Caco-2 (cell line): Measurements from ENCODE around the gene NINJ2. TPM values are rescaled to one million over a fixed set of nuclear protein-coding genes. Genes with fewer than 3 reads are reported as not detected.
A peak's percentile ranks its signal among the peaks of the same experiment; 100 is the strongest.

Experiments
- BruUV-seq: library from RNA; stranded (reverse); fragments of 400-500 nt; replicated peaks from 2 replicates; lab custom pipeline; 2021; lab: Mats Ljungman, UMichigan
- CTCF ChIA-PET: fragments of 300-600 bp; sonication (Branson Sonifier 250); formaldehyde crosslinking; loops from one replicate; lab custom pipeline; 2022; ENCODE audit warnings: antibody characterized with exemption; lab: Charles Lee
- POLR2A ChIA-PET: fragments of 300-600 bp; sonication (Branson Sonifier 250); formaldehyde crosslinking; loops from one replicate; lab custom pipeline; 2022; ENCODE audit warnings: antibody characterized with exemption; lab: Charles Lee
- DNase-seq, 2 experiments: peaks; one replicate each; pipeline versions ENCODE4 v3.0.0 to v3.0.0-alpha.2; 2020 to 2022
- H3K27me3 ChIP-seq: replicated peaks from 2 replicates; pipeline ENCODE4 v1.6.0; 2011; ENCODE audit warnings: low read length; ENCODE audit not compliant: control insufficient read depth, insufficient read depth
- H3K36me3 ChIP-seq: 2 replicates; pipeline ENCODE4 v1.5.1; 2011; ENCODE audit warnings: low read length; ENCODE audit not compliant: control insufficient read depth, insufficient read depth
- H3K4me1 ChIP-seq: fragments of 250-450 bp; sonication (Bioruptor Pico); 2 replicates; pipeline ENCODE4 v1.5.1; 2020; ENCODE audit warnings: mild to moderate bottlenecking
- H3K4me3 ChIP-seq: 2 replicates; pipeline ENCODE4 v1.5.1; 2011; ENCODE audit warnings: low read depth, mild to moderate bottlenecking, control low read depth, low read length
- H3K9me3 ChIP-seq: fragments of 250-450 bp; sonication (Bioruptor Pico); 2 replicates; pipeline ENCODE4 v1.5.1; 2020; ENCODE audit warnings: mild to moderate bottlenecking, moderate library complexity
- H3K27ac Mint-ChIP-seq: one replicate; pipeline ENCODE4 v1.8.0; 2022; ENCODE audit warnings: mixed read lengths; ENCODE audit not compliant: unreplicated experiment
- H3K27me3 Mint-ChIP-seq: one replicate; pipeline ENCODE4 v1.8.0; 2022; ENCODE audit warnings: mixed read lengths; ENCODE audit not compliant: insufficient read depth, unreplicated experiment
- H3K36me3 Mint-ChIP-seq: one replicate; pipeline ENCODE4 v1.8.0; 2022; ENCODE audit warnings: mild to moderate bottlenecking, mixed read lengths; ENCODE audit not compliant: insufficient read depth, unreplicated experiment
- H3K4me1 Mint-ChIP-seq: one replicate; pipeline ENCODE4 v1.8.0; 2022; ENCODE audit warnings: low read depth, mixed read lengths; ENCODE audit not compliant: unreplicated experiment
- H3K4me3 Mint-ChIP-seq: one replicate; pipeline ENCODE4 v1.8.0; 2022; ENCODE audit warnings: mild to moderate bottlenecking, moderate library complexity, mixed read lengths; ENCODE audit not compliant: unreplicated experiment
- H3K9me3 Mint-ChIP-seq: one replicate; pipeline ENCODE4 v1.8.0; 2022; ENCODE audit warnings: mixed read lengths; ENCODE audit not compliant: unreplicated experiment
- intact Hi-C: fragments of 100-400 bp; cut with micrococcal nuclease; formaldehyde crosslinking; loops from one replicate; pipeline ENCODE4 v1.10.0; 2022; ENCODE audit not compliant: unreplicated experiment
- total RNA-seq: library from RNA; stranded (reverse); gene quantifications from 2 replicates; pipeline ENCODE4 v1.2.3, GENCODE V29; 2022
- TF ChIP-seq, protein P1 (sequence below), 2 experiments: fragments of 200-600 bp in 1 of 2; IDR thresholded peaks; 1 replicate in 1 of 2; 2 replicates in 1 of 2; pipeline versions ENCODE4 v1.5.1 to v1.8.0; 2011 to 2022; ENCODE audit warnings: antibody characterized with exemption in 1 of 2, control low read depth in 1 of 2, inconsistent platforms in 1 of 2, low read depth in 1 of 2, low read length in 1 of 2, mild to moderate bottlenecking in 1 of 2, moderate library complexity in 1 of 2; ENCODE audit not compliant: insufficient read depth in 1 of 2, severe bottlenecking in 1 of 2, unreplicated experiment in 1 of 2

The NINJ2 gene
- total RNA-seq, 1 experiment from 2014 or later = 7.0 TPM

DNA sequence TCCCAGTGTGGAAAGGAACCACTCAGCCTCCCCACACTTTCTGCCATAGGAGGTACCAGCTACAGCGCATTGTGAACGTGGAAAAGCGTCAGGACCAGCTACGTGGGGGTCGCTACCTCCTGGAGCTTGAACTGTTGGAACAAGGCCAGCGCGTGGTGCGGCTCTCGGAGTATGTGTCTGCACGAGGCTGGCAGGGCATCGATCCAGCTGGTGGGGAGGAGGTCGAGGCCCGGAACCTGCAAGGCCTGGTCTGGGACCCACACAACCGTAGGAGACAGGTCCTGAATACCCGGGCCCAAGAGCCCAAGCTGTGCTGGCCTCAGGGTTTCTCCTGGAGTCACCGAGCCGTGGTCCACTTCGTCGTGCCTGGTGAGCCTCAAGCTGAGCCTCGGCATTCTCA lies 106.7 kb downstream of the NINJ2 start:
- Mint-ChIP-seq H3K36me3 (peaks cover 76% of the 10 kb centered on the region), H3K4me3 (no peak overlapping the region), H3K27ac (no peak overlapping the region), H3K4me1 (peaks cover 18% of the 10 kb centered on the region), H3K9me3 (no peaks in the 10 kb centered on the region), H3K27me3 (no peaks in the 10 kb centered on the region)
- no peak for DNase-seq
- intact Hi-C loops = no loop called here
- CTCF ChIA-PET = no interaction called here
- Histone ChIP-seq H3K4me1 (no peaks in the 10 kb centered on the region), H3K4me3 (no peak overlapping the region), H3K27me3 (no peaks in the 10 kb centered on the region), H3K36me3 (no peaks in the 10 kb centered on the region), H3K9me3 (no peaks in the 10 kb centered on the region)
- BruUV-seq = no TSS peak
- TF ChIP-seq, protein P1, sequence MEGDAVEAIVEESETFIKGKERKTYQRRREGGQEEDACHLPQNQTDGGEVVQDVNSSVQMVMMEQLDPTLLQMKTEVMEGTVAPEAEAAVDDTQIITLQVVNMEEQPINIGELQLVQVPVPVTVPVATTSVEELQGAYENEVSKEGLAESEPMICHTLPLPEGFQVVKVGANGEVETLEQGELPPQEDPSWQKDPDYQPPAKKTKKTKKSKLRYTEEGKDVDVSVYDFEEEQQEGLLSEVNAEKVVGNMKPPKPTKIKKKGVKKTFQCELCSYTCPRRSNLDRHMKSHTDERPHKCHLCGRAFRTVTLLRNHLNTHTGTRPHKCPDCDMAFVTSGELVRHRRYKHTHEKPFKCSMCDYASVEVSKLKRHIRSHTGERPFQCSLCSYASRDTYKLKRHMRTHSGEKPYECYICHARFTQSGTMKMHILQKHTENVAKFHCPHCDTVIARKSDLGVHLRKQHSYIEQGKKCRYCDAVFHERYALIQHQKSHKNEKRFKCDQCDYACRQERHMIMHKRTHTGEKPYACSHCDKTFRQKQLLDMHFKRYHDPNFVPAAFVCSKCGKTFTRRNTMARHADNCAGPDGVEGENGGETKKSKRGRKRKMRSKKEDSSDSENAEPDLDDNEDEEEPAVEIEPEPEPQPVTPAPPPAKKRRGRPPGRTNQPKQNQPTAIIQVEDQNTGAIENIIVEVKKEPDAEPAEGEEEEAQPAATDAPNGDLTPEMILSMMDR (IDR thresholded peaks at IDR 0.05; ENCODE audit: insufficient read depth in 1 of 2, low read depth in 1 of 2, low read length in 1 of 2, severe bottlenecking in 1 of 2, unreplicated experiment in 1 of 2) = no peak
- POLR2A ChIA-PET = no interaction called here

DNA sequence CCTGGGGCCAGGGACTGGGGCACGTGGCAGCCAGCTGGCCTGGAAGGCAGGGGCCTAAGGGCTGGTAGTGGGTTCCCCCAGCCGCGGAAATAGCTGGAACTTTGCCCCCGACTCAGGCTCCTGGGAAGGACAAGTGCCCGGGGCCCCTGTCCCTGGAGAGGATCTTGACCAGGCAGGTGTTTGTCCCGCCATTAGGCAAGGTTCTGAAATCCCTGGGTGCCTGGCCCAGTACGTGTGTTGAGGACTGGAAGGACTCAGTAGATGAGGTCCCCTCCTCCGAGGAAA lies 109.3 kb downstream of the NINJ2 start:
- Mint-ChIP-seq H3K36me3 (peaks cover 66% of the 10 kb centered on the region), H3K4me3 (no peak overlapping the region), H3K27me3 (no peaks in the 10 kb centered on the region), H3K4me1 (peaks cover 18% of the 10 kb centered on the region), H3K9me3 (no peaks in the 10 kb centered on the region), H3K27ac (peak overlapping the region; percentile 18)
- intact Hi-C loops = no loop called here
- TF ChIP-seq, protein P1 (IDR thresholded peaks at IDR 0.05; ENCODE audit: insufficient read depth in 1 of 2, low read depth in 1 of 2, low read length in 1 of 2, severe bottlenecking in 1 of 2, unreplicated experiment in 1 of 2) = no peak
- no peaks in the 10 kb centered on the region for H3K27me3 ChIP-seq
- H3K36me3 ChIP-seq = no peaks in the 10 kb centered on the region
- no peak for DNase-seq
- POLR2A ChIA-PET = no interaction called here
- no peaks in the 10 kb centered on the region for H3K9me3 ChIP-seq
- no peaks in the 10 kb centered on the region for H3K4me1 ChIP-seq
- BruUV-seq = no TSS peak
- H3K4me3 ChIP-seq = no peak overlapping the region
- CTCF ChIA-PET = interaction anchor here (0.7 to 0.8 kb wide), 2 partner anchors 22 to 88 kb away, joined by 3 to 12 read pairs; no protein-coding TSS in a partner anchor

DNA sequence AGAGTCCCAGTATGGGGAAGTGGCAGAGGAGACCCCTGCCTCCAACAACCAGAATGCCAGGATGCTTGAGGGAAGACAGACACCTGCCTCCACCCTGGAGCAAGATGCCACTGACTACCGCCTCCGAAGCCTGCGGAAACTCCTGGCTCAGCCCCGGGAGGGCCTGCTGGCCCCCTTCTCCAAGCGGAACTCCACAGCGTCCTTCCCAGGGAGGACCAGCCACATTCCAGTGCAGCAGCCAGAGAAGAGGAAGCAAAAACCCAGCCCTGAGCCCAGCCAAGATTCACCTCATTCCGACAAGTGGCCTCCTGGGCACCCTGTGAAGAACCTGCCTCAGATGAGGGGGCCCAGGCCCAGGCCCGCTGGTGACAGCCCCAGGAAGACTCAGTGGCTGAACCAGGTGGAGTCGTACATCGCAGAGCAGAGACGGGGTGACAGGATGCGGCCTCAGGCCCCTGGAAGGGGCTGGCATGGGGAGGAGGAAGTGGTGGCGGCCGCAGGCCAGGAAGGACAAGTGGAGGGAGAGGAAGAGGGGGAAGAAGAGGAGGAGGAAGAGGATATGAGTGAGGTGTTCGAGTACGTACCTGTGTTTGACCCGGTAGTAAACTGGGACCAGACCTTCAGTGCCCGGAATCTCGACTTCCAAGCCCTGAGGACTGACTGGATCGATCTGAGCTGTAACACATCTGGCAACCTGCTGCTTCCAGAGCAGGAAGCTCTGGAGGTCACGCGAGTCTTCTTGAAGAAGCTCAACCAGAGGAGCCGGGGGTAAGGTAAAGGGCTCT lies 109.8 kb downstream of the NINJ2 start:
- Histone ChIP-seq H3K4me3 (no peak overlapping the region), H3K27me3 (no peaks in the 10 kb centered on the region), H3K9me3 (no peaks in the 10 kb centered on the region), H3K36me3 (no peaks in the 10 kb centered on the region), H3K4me1 (no peaks in the 10 kb centered on the region)
- H3K4me1 Mint-ChIP-seq = peaks cover 18% of the 10 kb centered on the region
- no peaks in the 10 kb centered on the region for H3K9me3 Mint-ChIP-seq
- no peak overlapping the region for H3K4me3 Mint-ChIP-seq
- H3K27me3 Mint-ChIP-seq = no peaks in the 10 kb centered on the region
- H3K36me3 Mint-ChIP-seq = peaks cover 61% of the 10 kb centered on the region
- ChIA-PET CTCF (interaction anchor here (0.7 kb wide), 1 partner anchor 89 kb away, joined by 3 read pairs; no protein-coding TSS in a partner anchor), POLR2A (no interaction called here)
- intact Hi-C loops = no loop called here
- DNase-seq = no peak
- TF ChIP-seq, protein P1 (IDR thresholded peaks at IDR 0.05; ENCODE audit: insufficient read depth in 1 of 2, low read depth in 1 of 2, low read length in 1 of 2, severe bottlenecking in 1 of 2, unreplicated experiment in 1 of 2) = no peak
- TSS peak; percentile 26 for BruUV-seq
- H3K27ac Mint-ChIP-seq = peak overlapping the region; percentile 18
